NCI-H1417 (cell line): Measurements from ENCODE around the gene NMU.
"Not testable (repeated sequence)": the region's sequence is repeated elsewhere in the genome, so short reads cannot be mapped to it uniquely, and the experiment has no call there.

Experiments
- DNase-seq, 3 experiments: peaks; one replicate each; lab custom pipeline; 2025; lab: John Stamatoyannopoulos, UW

NMU gene

GRCh38 chr4:55624063-55624462 is 12.0 kb downstream of the NMU start:
- not testable (repeated sequence) for DNase-seq

- DNase-seq: peak in 2 of 3 experiments; percentile 13 to 44
These were observed 17.5 kb downstream of the NMU start for GRCh38 chr4:55618546-55619143.

GRCh38 chr4:55617587-55618197 is 18.4 kb downstream of the NMU start:
- DNase-seq: no peak

GRCh38 chr4:55615008-55615407 is 21.1 kb downstream of the NMU start:
- no peak for DNase-seq

- no peak for DNase-seq
These were observed 22.5 kb downstream of the NMU start for GRCh38 chr4:55613621-55614020.

- no peak for DNase-seq
These were observed 23.8 kb downstream of the NMU start for GRCh38 chr4:55612341-55612740.

GRCh38 chr4:55611358-55612059 is 24.6 kb downstream of the NMU start:
- DNase-seq: no peak

GRCh38 chr4:55610381-55610780 is 25.7 kb downstream of the NMU start:
- DNase-seq: no peak

- DNase-seq: peak in 1 of 3 experiments; percentile 26
These were observed 26.7 kb downstream of the NMU start for GRCh38 chr4:55609393-55609866.

- DNase-seq: no peak
These were observed 27.5 kb downstream of the NMU start for GRCh38 chr4:55608591-55608990.

GRCh38 chr4:55604996-55605395 is 31.1 kb downstream of the NMU start:
- DNase-seq: no peak

- DNase-seq: no peak
These were observed 35.5 kb downstream of the NMU start for GRCh38 chr4:55600640-55601039.

GRCh38 chr4:55598641-55599040 is 37.5 kb downstream of the NMU start:
- DNase-seq: no peak

- no peak for DNase-seq
These were observed 44.1 kb downstream of the NMU start, which contains the start of gene PDCL2 for GRCh38 chr4:55592014-55592413. TSS of gene PDCL2 (minus strand) at chr4:55592245. CDS start at chr4:55592109, 136 bp downstream.

- no peak for DNase-seq
These were observed 47.9 kb downstream of the NMU start for GRCh38 chr4:55588160-55588559.

- not testable (repeated sequence) for DNase-seq
These were observed 53.3 kb downstream of the NMU start for GRCh38 chr4:55582773-55583172.

GRCh38 chr4:55578341-55579010 is 57.6 kb downstream of the NMU start:
- DNase-seq: no peak

GRCh38 chr4:55575513-55575912 is 60.6 kb downstream of the NMU start:
- DNase-seq: no peak

- DNase-seq: no peak
These were observed 61.8 kb downstream of the NMU start for GRCh38 chr4:55574252-55574651.

GRCh38 chr4:55571806-55572205 is 64.3 kb downstream of the NMU start:
- no peak for DNase-seq

GRCh38 chr4:55568905-55569504 is 67.1 kb downstream of the NMU start:
- no peak for DNase-seq

- DNase-seq: no peak
These were observed 74.2 kb downstream of the NMU start for GRCh38 chr4:55561889-55562288.
